NT2/D1 (cell line): ENCODE measurements around the gene ABHD17C.

Source experiments
- SUZ12 ChIP-seq: IDR thresholded peaks from 2 replicates; pipeline ENCODE4 v1.6.1; 2011; ENCODE audit not compliant: insufficient read length, insufficient read depth; ENCODE audit errors: extremely low read depth
- YY1 ChIP-seq: IDR thresholded peaks from 2 replicates; pipeline ENCODE4 v1.6.1; 2011; ENCODE audit not compliant: insufficient read length, insufficient read depth
- ZNF274 ChIP-seq: IDR thresholded peaks from 2 replicates; pipeline ENCODE4 v1.6.1; 2011; ENCODE audit warnings: mild to moderate bottlenecking, low read depth, low read length

DNA sequence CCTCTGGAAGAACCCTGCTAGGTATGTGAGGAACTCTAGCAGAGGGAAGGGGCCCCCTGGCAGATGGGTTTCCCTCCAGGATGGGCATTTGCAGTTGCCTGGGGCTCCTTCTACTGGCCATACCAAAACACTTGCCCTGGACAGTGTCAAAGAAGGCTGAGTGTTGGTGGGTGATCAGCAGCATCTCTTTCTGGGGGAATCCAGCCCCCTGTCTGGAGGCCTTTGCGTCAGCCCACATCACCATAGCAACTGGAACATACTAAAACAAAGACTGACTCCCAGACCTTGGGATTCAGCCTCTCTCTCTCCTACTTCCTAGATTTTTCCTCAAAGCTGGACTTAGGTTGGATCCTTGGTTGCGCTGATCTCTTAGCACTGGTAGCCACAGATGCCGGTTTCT lies 92.2 kb downstream of the ABHD17C start:
- no peak for TF ChIP-seq YY1
- no peak for TF ChIP-seq ZNF274
- TF ChIP-seq SUZ12, result no peak
